Activated naive CD8-positive, alpha-beta T cell (primary cell): ENCODE data around the gene MRPL2.
"Not testable (repeated sequence)": the region's sequence is repeated elsewhere in the genome, so short reads cannot be mapped to it uniquely, and the experiment has no call there.

Experiments used
- H3K27ac Mint-ChIP-seq: one replicate; pipeline ENCODE4 v1.8.0; 2021; ENCODE audit warnings: mixed read lengths
- H3K27me3 Mint-ChIP-seq: one replicate; pipeline ENCODE4 v1.8.0; 2021; ENCODE audit warnings: mixed read lengths
- H3K36me3 Mint-ChIP-seq: one replicate; pipeline ENCODE4 v1.8.0; 2021; ENCODE audit warnings: mixed read lengths
- H3K4me1 Mint-ChIP-seq: one replicate; pipeline ENCODE4 v1.8.0; 2021; ENCODE audit warnings: low read depth, mixed read lengths
- H3K4me3 Mint-ChIP-seq: one replicate; pipeline ENCODE4 v1.8.0; 2021; ENCODE audit warnings: mild to moderate bottlenecking, mixed read lengths
- H3K9me3 Mint-ChIP-seq: one replicate; pipeline ENCODE4 v1.8.0; 2021; ENCODE audit warnings: low read depth, mixed read lengths

MRPL2 gene

GRCh38 chr6:43050981-43051380 lies 8.3 kb downstream of the MRPL2 start:
- no peak overlapping the region for H3K4me3 Mint-ChIP-seq
- H3K27me3 Mint-ChIP-seq = no peaks in the 10 kb centered on the region
- peaks cover 2% of the 10 kb centered on the region for H3K36me3 Mint-ChIP-seq
- peaks cover 29% of the 10 kb centered on the region for H3K4me1 Mint-ChIP-seq
- no peaks in the 10 kb centered on the region for H3K9me3 Mint-ChIP-seq
- peak overlapping the region; percentile 68 for H3K27ac Mint-ChIP-seq

DNA sequence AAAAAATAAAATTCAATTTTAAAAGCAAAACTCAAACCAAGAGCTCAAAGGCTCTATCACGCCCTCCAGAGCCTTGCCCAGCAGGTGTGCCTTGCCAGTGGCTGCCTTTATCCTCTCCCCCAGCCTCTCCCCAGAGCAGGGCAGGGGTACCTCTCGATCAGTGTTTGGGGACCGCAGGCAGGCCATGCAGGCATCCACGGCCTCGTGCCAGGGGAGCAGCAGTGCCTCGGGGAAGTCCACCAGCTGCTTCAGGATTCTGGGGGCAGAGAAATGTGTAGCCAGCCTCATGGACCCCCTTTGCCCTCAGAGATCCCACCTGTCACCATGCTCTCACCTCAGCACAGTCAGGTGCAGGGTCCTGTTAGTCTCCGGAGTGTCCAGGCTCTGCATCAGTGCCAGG lies 11.2 kb downstream of the MRPL2 start:
- Mint-ChIP-seq H3K27ac (no peak overlapping the region), H3K4me1 (peaks cover 18% of the 10 kb centered on the region), H3K36me3 (peaks cover 2% of the 10 kb centered on the region), H3K27me3 (no peaks in the 10 kb centered on the region), H3K4me3 (no peak overlapping the region), H3K9me3 (no peaks in the 10 kb centered on the region)

- no peaks in the 10 kb centered on the region for H3K9me3 Mint-ChIP-seq
- H3K27me3 Mint-ChIP-seq = no peaks in the 10 kb centered on the region
- H3K4me3 Mint-ChIP-seq = no peak overlapping the region
- H3K4me1 Mint-ChIP-seq = peaks cover under 1% of the 10 kb centered on the region
- H3K27ac Mint-ChIP-seq = no peak overlapping the region
- no peaks in the 10 kb centered on the region for H3K36me3 Mint-ChIP-seq
These were observed 13.8 kb downstream of the MRPL2 start for GRCh38 chr6:43045371-43045930.

DNA sequence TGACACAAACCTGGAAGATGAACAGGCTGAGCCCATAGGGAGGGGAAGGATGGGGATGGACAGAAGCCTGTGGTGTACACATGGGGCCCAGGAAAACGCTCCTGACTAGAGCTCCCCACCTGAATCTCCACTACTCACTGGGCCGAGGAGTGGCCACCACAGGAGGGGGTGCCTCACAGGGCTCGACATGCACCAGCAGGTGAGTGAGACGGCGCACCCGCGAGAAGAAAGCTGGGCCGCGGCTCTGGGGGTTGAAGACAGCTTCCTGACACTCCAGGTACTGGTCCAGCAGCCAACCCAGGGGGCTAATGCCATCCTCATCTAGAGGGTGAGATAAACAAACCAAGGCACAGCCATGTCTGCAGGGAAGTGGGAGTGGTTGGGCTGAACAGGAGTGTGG lies 15.9 kb downstream of the MRPL2 start:
- Mint-ChIP-seq H3K4me3 (no peak overlapping the region), H3K27me3 (no peaks in the 10 kb centered on the region), H3K36me3 (no peaks in the 10 kb centered on the region), H3K9me3 (no peaks in the 10 kb centered on the region), H3K4me1 (no peaks in the 10 kb centered on the region), H3K27ac (no peak overlapping the region)

GRCh38 chr6:43041475-43041874 lies 17.8 kb downstream of the MRPL2 start:
- not testable (repeated sequence) for H3K9me3 Mint-ChIP-seq, H3K36me3 Mint-ChIP-seq, H3K27me3 Mint-ChIP-seq, H3K27ac Mint-ChIP-seq, H3K4me1 Mint-ChIP-seq, H3K4me3 Mint-ChIP-seq

- H3K4me3 Mint-ChIP-seq = no peak overlapping the region
- H3K9me3 Mint-ChIP-seq = no peaks in the 10 kb centered on the region
- no peaks in the 10 kb centered on the region for H3K36me3 Mint-ChIP-seq
- H3K4me1 Mint-ChIP-seq = no peaks in the 10 kb centered on the region
- no peaks in the 10 kb centered on the region for H3K27me3 Mint-ChIP-seq
- H3K27ac Mint-ChIP-seq = no peak overlapping the region
These were observed 18.5 kb downstream of the MRPL2 start for GRCh38 chr6:43040542-43041257.

- H3K4me3 Mint-ChIP-seq = no peak overlapping the region
- H3K4me1 Mint-ChIP-seq = no peaks in the 10 kb centered on the region
- no peaks in the 10 kb centered on the region for H3K9me3 Mint-ChIP-seq
- no peaks in the 10 kb centered on the region for H3K36me3 Mint-ChIP-seq
- H3K27ac Mint-ChIP-seq = no peak overlapping the region
- no peaks in the 10 kb centered on the region for H3K27me3 Mint-ChIP-seq
These were observed 20.5 kb downstream of the MRPL2 start for GRCh38 chr6:43038727-43039126.

- Mint-ChIP-seq H3K4me3 (no peak overlapping the region), H3K9me3 (no peaks in the 10 kb centered on the region), H3K27ac (no peak overlapping the region), H3K27me3 (no peaks in the 10 kb centered on the region), H3K36me3 (no peaks in the 10 kb centered on the region), H3K4me1 (peaks cover 5% of the 10 kb centered on the region)
These were observed 21.5 kb downstream of the MRPL2 start for GRCh38 chr6:43037706-43038105.

DNA sequence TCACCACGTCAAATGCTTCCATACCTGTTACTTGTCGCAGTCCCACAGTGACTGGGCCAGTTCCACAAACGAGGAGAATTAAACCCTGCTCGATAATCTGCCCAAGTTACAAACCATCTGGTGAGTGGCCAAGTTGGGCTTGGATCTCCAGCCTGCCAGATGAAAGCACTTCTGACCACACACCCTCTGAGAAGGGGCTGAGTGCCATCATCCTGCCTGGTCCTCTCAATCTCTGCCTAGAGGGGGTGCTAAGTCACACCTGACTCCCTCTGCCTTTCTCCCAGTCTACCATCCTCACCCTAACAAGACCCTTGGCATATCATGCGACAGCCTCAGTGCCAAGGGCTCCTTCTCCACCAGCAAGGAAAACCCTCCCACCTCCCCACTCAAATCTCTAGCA lies 22.0 kb downstream of the MRPL2 start:
- Mint-ChIP-seq H3K9me3 (no peaks in the 10 kb centered on the region), H3K27ac (no peak overlapping the region), H3K4me1 (peaks cover 5% of the 10 kb centered on the region), H3K27me3 (no peaks in the 10 kb centered on the region), H3K36me3 (no peaks in the 10 kb centered on the region), H3K4me3 (no peak overlapping the region)

GRCh38 chr6:43036712-43037111 lies 22.5 kb downstream of the MRPL2 start:
- no peaks in the 10 kb centered on the region for H3K27me3 Mint-ChIP-seq
- H3K9me3 Mint-ChIP-seq = no peaks in the 10 kb centered on the region
- H3K4me3 Mint-ChIP-seq = no peak overlapping the region
- no peak overlapping the region for H3K27ac Mint-ChIP-seq
- no peaks in the 10 kb centered on the region for H3K36me3 Mint-ChIP-seq
- peaks cover 5% of the 10 kb centered on the region for H3K4me1 Mint-ChIP-seq

DNA sequence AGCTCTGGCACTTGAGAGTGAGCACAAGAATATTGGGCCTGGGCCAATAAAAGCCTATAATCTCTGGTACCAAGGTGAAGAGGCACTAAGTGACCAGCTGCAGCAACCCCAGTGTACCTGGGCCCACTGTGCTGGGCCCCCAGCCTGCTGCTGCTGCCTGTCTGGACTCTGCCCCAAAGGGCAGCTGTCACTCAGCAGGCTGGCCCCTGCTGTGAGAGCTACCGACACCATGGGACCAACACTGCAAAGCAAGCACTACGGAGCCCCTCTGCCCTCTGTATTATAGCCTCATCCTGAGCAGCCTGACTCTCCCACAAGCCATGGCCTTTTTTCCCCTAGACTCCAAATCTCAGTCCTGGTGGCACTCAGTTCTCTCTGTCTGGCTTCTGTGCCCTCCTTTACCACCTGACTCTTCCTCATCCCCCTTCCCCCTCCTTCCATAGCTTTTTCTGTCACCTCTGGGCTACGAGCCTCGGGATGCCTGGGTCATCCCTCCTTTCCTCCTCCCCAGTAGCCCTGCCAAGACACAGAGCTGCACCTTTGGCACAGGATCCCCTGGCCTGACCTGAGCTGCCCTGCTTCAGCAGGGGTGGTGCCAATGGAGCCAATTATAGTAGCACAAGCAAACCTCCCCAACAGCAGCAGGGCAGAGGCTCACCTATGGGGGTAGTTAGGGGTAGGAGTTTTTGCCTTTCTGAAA lies 23.6 kb downstream of the MRPL2 start:
- Mint-ChIP-seq H3K27ac (no peak overlapping the region), H3K4me1 (peaks cover 5% of the 10 kb centered on the region), H3K36me3 (no peaks in the 10 kb centered on the region)

DNA sequence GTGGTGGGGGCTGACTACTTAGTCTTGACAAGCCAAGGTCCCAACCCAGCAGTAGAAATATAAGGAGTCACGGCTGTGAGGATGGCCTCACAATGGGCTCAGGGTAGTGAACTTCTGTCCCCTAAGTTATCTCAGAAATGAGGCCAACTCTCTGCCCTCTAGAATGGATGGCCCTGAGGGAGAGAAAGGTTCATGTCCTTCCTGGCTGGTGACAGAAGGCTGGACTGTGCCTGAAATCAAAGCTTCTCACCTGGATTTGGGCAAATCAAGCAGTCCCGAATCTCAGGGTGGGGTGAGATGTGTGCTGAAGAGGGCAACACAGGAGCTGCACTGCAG lies 25.1 kb downstream of the MRPL2 start:
- Mint-ChIP-seq H3K27ac (no peak overlapping the region), H3K27me3 (no peaks in the 10 kb centered on the region), H3K4me3 (no peak overlapping the region), H3K4me1 (peaks cover 5% of the 10 kb centered on the region), H3K9me3 (no peaks in the 10 kb centered on the region), H3K36me3 (no peaks in the 10 kb centered on the region)

More for the DNA sequence above, 23.6 kb downstream of the MRPL2 start:
- Mint-ChIP-seq H3K9me3 (no peaks in the 10 kb centered on the region), H3K27me3 (no peaks in the 10 kb centered on the region), H3K4me3 (no peak overlapping the region)

GRCh38 chr6:43033496-43034189 lies 25.6 kb downstream of the MRPL2 start:
- Mint-ChIP-seq H3K27me3 (no peaks in the 10 kb centered on the region), H3K36me3 (no peaks in the 10 kb centered on the region), H3K27ac (peak overlapping the region; percentile 18), H3K9me3 (no peaks in the 10 kb centered on the region), H3K4me1 (peaks cover 5% of the 10 kb centered on the region), H3K4me3 (no peak overlapping the region)

DNA sequence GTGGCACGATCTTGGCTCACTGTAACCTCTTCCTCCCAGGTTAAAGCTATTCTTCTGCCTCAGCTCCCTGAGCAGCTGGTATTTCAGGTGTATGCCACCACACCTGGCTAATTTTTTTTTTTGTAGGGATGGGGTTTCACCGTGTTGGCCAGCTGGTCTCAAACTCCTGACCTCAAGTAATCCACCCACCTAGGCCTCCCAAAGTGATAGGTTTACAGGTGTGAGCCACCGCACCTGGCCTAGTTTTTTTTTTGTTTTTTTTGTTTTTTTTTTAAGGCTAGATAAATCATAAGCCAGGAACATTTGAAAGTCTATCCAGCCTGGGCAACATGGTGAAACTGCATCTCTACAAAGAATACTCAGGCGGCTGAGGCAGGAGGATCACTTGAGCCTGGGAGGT lies 26.9 kb downstream of the MRPL2 start:
- Mint-ChIP-seq H3K36me3 (peaks cover 2% of the 10 kb centered on the region), H3K4me3 (no peak overlapping the region), H3K27ac (no peak overlapping the region), H3K4me1 (peaks cover 5% of the 10 kb centered on the region), H3K27me3 (no peaks in the 10 kb centered on the region), H3K9me3 (no peaks in the 10 kb centered on the region)

- Mint-ChIP-seq H3K9me3 (no peaks in the 10 kb centered on the region), H3K4me1 (peaks cover 12% of the 10 kb centered on the region), H3K36me3 (peaks cover 2% of the 10 kb centered on the region), H3K27ac (no peak overlapping the region), H3K4me3 (no peak overlapping the region), H3K27me3 (no peaks in the 10 kb centered on the region)
These were observed 30.1 kb downstream of the MRPL2 start for GRCh38 chr6:43029120-43029519.
